ENCODE results near the gene FAM149A.

Gene FAM149A

GRCh38 chr4:186196063-186196462 is 91.6 kb downstream of the FAM149A start:
- Histone ChIP-seq H3K4me1 (ENCODE audit: control insufficient read depth, insufficient read depth, low read length) (peaks cover 5% of the 10 kb centered on the region), H3K4me3 (ENCODE audit: insufficient read depth, low read depth, low read length) (no peak overlapping the region), H3K9me3 (ENCODE audit: control insufficient read depth, low read length) (no peaks in the 10 kb centered on the region), H3K36me3 (ENCODE audit: control insufficient read depth, insufficient read depth, low read length) (no peaks in the 10 kb centered on the region), H3K27ac (ENCODE audit: insufficient read depth, low read depth, low read length, poor library complexity, severe bottlenecking) (no peak overlapping the region), H3K27me3 (ENCODE audit: control insufficient read depth, insufficient read depth, low read length, poor library complexity, severe bottlenecking) (no peaks in the 10 kb centered on the region)
- WGBS, 2 experiments: 95 to 96% methylated on average over 6 of the region's 6 CpGs

DNA sequence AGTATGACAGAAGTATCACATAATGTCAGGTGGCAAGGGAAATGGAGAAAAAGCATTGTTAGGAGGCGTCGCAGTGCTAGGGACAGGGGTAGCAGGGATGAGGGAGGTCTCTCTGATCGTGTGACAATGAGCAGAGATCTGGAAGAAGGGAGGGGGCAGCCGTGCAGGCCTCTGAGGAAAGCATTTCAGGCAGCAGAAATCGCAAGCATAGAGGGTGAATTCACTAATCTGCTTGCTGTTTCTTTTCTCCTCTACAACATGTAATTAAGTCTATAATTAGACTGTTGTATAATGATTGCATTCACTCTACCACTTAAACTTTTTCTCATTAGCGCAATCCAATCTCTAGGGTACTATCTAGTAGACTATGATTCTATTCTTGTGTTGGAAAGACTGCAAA is 96.0 kb downstream of the FAM149A start:
- H3K27me3 ChIP-seq (ENCODE audit: control insufficient read depth, insufficient read depth, low read length, poor library complexity, severe bottlenecking): no peaks in the 10 kb centered on the region
- 60 to 64% methylated on average over 4 to 5 of the region's 6 CpGs for WGBS, 2 experiments
- H3K4me1 ChIP-seq (ENCODE audit: control insufficient read depth, insufficient read depth, low read length): peaks cover 5% of the 10 kb centered on the region
- no peak overlapping the region for H3K4me3 ChIP-seq (ENCODE audit: insufficient read depth, low read depth, low read length)
- no peaks in the 10 kb centered on the region for H3K9me3 ChIP-seq (ENCODE audit: control insufficient read depth, low read length)
- no peak overlapping the region for H3K27ac ChIP-seq (ENCODE audit: insufficient read depth, low read depth, low read length, poor library complexity, severe bottlenecking)
- no peaks in the 10 kb centered on the region for H3K36me3 ChIP-seq (ENCODE audit: control insufficient read depth, insufficient read depth, low read length)

DNA sequence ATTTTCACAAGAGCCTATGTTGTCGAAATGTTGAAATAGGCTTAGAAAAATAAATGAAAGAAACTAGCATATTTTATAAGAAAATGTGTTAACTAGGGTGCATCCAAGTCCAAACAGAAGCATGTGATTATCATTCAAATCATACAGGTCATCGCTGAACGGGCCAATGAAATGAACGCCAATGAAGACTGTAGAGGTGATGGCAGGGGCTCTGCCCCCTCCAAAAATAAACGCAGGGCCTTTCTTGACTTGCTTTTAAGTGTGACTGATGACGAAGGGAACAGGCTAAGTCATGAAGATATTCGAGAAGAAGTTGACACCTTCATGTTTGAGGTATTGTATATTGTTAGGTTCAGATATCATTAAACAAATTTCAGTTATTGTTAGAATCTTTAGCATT is 96.5 kb downstream of the FAM149A start:
- H3K27ac ChIP-seq (ENCODE audit: insufficient read depth, low read depth, low read length, poor library complexity, severe bottlenecking): no peak overlapping the region
- no peaks in the 10 kb centered on the region for H3K36me3 ChIP-seq (ENCODE audit: control insufficient read depth, insufficient read depth, low read length)
- H3K9me3 ChIP-seq (ENCODE audit: control insufficient read depth, low read length): no peaks in the 10 kb centered on the region
- no peaks in the 10 kb centered on the region for H3K27me3 ChIP-seq (ENCODE audit: control insufficient read depth, insufficient read depth, low read length, poor library complexity, severe bottlenecking)
- H3K4me1 ChIP-seq (ENCODE audit: control insufficient read depth, insufficient read depth, low read length): peaks cover 5% of the 10 kb centered on the region
- 88% methylated on average over 6 to 7 of the region's 7 CpGs for WGBS, 2 experiments
- H3K4me3 ChIP-seq (ENCODE audit: insufficient read depth, low read depth, low read length): no peak overlapping the region

- Histone ChIP-seq H3K27me3 (ENCODE audit: control insufficient read depth, insufficient read depth, low read length, poor library complexity, severe bottlenecking) (no peaks in the 10 kb centered on the region), H3K36me3 (ENCODE audit: control insufficient read depth, insufficient read depth, low read length) (no peaks in the 10 kb centered on the region), H3K4me3 (ENCODE audit: insufficient read depth, low read depth, low read length) (no peak overlapping the region), H3K27ac (ENCODE audit: insufficient read depth, low read depth, low read length, poor library complexity, severe bottlenecking) (no peak overlapping the region), H3K9me3 (ENCODE audit: control insufficient read depth, low read length) (no peaks in the 10 kb centered on the region), H3K4me1 (ENCODE audit: control insufficient read depth, insufficient read depth, low read length) (peaks cover 5% of the 10 kb centered on the region)
- 62 to 68% methylated on average over 9 of the region's 9 CpGs for WGBS, 2 experiments
Measured at GRCh38 chr4:186201535-186202230, 97.2 kb downstream of the FAM149A start.

GRCh38 chr4:186202490-186203140 is 98.1 kb downstream of the FAM149A start:
- peaks cover 5% of the 10 kb centered on the region for H3K4me1 ChIP-seq (ENCODE audit: control insufficient read depth, insufficient read depth, low read length)
- no peak overlapping the region for H3K4me3 ChIP-seq (ENCODE audit: insufficient read depth, low read depth, low read length)
- H3K9me3 ChIP-seq (ENCODE audit: control insufficient read depth, low read length): no peaks in the 10 kb centered on the region
- H3K36me3 ChIP-seq (ENCODE audit: control insufficient read depth, insufficient read depth, low read length): no peaks in the 10 kb centered on the region
- WGBS, 2 experiments: 85 to 89% methylated on average over 8 of the region's 8 CpGs
- H3K27me3 ChIP-seq (ENCODE audit: control insufficient read depth, insufficient read depth, low read length, poor library complexity, severe bottlenecking): no peaks in the 10 kb centered on the region
- H3K27ac ChIP-seq (ENCODE audit: insufficient read depth, low read depth, low read length, poor library complexity, severe bottlenecking): no peak overlapping the region

GRCh38 chr4:186203406-186203805 is 98.9 kb downstream of the FAM149A start:
- Histone ChIP-seq H3K9me3 (ENCODE audit: control insufficient read depth, low read length) (no peaks in the 10 kb centered on the region), H3K36me3 (ENCODE audit: control insufficient read depth, insufficient read depth, low read length) (no peaks in the 10 kb centered on the region), H3K4me1 (ENCODE audit: control insufficient read depth, insufficient read depth, low read length) (peaks cover 5% of the 10 kb centered on the region), H3K4me3 (ENCODE audit: insufficient read depth, low read depth, low read length) (no peak overlapping the region), H3K27ac (ENCODE audit: insufficient read depth, low read depth, low read length, poor library complexity, severe bottlenecking) (no peak overlapping the region), H3K27me3 (ENCODE audit: control insufficient read depth, insufficient read depth, low read length, poor library complexity, severe bottlenecking) (no peaks in the 10 kb centered on the region)
- WGBS, 2 experiments: 91 to 94% methylated on average over 12 of the region's 12 CpGs

DNA sequence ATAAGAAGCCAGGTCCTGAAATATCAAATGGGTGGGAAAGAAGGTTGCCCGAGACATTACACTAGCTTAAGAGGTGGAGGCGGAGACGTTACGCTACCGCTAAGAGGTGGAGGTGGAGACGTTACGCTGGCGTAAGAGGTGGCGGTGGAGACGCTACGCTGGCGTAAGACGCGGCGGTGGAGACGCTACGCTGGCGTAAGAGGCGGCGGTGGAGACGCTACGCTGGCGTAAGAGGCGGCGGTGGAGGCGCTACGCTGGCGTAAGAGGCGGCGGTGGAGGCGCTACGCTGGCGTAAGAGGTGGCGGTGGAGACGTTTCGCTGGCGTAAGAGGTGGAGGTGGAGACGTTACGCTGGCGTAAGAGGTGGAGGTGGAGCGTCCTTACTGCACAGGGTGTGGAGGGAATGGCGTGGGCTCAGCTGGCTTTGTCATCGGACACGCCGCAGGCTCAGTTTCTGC is 99.6 kb downstream of the FAM149A start:
- Histone ChIP-seq H3K4me3 (ENCODE audit: insufficient read depth, low read depth, low read length) (no peak overlapping the region), H3K4me1 (ENCODE audit: control insufficient read depth, insufficient read depth, low read length) (peaks cover 5% of the 10 kb centered on the region), H3K27me3 (ENCODE audit: control insufficient read depth, insufficient read depth, low read length, poor library complexity, severe bottlenecking) (no peaks in the 10 kb centered on the region), H3K27ac (ENCODE audit: insufficient read depth, low read depth, low read length, poor library complexity, severe bottlenecking) (no peak overlapping the region), H3K9me3 (ENCODE audit: control insufficient read depth, low read length) (no peaks in the 10 kb centered on the region), H3K36me3 (ENCODE audit: control insufficient read depth, insufficient read depth, low read length) (no peaks in the 10 kb centered on the region)
- WGBS, 2 experiments: 87 to 88% methylated on average over 45 of the region's 45 CpGs

DNA sequence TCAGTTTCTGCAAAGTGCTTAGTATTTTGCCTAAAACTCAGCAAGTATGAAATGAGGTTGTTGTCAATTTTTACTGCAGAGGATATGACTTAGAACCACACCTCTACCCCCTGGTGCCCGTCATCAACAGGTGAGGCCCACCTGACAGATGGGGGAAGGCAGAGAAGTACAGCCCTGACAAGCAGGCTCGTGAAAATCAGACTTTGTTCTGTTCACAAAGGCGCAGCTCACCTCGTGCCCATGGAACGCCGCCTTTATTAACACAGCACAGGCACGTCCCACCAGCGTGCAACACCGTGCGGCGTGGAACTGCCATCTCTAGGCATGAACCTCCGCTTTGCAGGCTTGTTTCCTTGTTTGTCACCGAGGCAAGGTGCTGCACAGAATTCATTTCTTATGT is 100.2 kb downstream of the FAM149A start:
- Histone ChIP-seq H3K27ac (ENCODE audit: insufficient read depth, low read depth, low read length, poor library complexity, severe bottlenecking) (no peak overlapping the region), H3K4me3 (ENCODE audit: insufficient read depth, low read depth, low read length) (no peak overlapping the region), H3K36me3 (ENCODE audit: control insufficient read depth, insufficient read depth, low read length) (no peaks in the 10 kb centered on the region), H3K4me1 (ENCODE audit: control insufficient read depth, insufficient read depth, low read length) (peaks cover 5% of the 10 kb centered on the region), H3K27me3 (ENCODE audit: control insufficient read depth, insufficient read depth, low read length, poor library complexity, severe bottlenecking) (no peaks in the 10 kb centered on the region), H3K9me3 (ENCODE audit: control insufficient read depth, low read length) (no peaks in the 10 kb centered on the region)
- 94 to 95% methylated on average over 13 of the region's 13 CpGs for WGBS, 2 experiments

- H3K9me3 ChIP-seq (ENCODE audit: control insufficient read depth, low read length): no peaks in the 10 kb centered on the region
- no peaks in the 10 kb centered on the region for H3K27me3 ChIP-seq (ENCODE audit: control insufficient read depth, insufficient read depth, low read length, poor library complexity, severe bottlenecking)
- H3K27ac ChIP-seq (ENCODE audit: insufficient read depth, low read depth, low read length, poor library complexity, severe bottlenecking): no peak overlapping the region
- H3K4me1 ChIP-seq (ENCODE audit: control insufficient read depth, insufficient read depth, low read length): peaks cover 5% of the 10 kb centered on the region
- no peaks in the 10 kb centered on the region for H3K36me3 ChIP-seq (ENCODE audit: control insufficient read depth, insufficient read depth, low read length)
- 89 to 90% methylated on average over 8 of the region's 8 CpGs for WGBS, 2 experiments
- no peak overlapping the region for H3K4me3 ChIP-seq (ENCODE audit: insufficient read depth, low read depth, low read length)
Measured at GRCh38 chr4:186205156-186205555, 100.7 kb downstream of the FAM149A start.

DNA sequence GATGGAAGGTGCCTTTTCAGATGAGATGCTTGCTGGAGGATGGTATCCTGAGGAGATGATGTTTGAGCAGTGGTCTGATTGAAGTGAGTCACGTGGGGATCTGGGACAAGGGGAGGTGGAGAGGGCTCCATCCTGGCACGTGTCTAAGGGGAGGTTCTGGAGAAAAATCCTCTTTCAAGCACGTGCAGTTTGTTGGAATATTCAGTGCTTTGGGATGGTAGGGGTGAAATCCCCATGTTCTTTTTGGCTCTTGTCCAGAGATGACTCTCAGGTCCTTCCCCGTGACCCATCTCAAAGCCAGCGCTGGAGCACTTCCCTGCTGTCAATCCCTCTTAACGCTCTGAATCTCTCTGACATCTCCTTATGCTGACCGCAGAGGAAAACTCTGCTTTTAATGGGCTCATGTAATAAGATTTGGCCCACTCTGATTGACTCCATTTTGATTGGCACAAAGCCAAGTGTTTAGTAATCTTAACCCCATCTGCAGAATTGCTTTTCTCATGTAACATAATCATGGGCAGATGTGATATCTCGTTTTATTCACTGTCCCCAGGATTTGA is 112.0 kb downstream of the FAM149A start:
- WGBS, 2 experiments: 87 to 90% methylated on average over 8 of the region's 8 CpGs
- H3K4me1 ChIP-seq (ENCODE audit: control insufficient read depth, insufficient read depth, low read length): no peaks in the 10 kb centered on the region
- no peaks in the 10 kb centered on the region for H3K9me3 ChIP-seq (ENCODE audit: control insufficient read depth, low read length)
- no peak overlapping the region for H3K4me3 ChIP-seq (ENCODE audit: insufficient read depth, low read depth, low read length)
- H3K27ac ChIP-seq (ENCODE audit: insufficient read depth, low read depth, low read length, poor library complexity, severe bottlenecking): no peak overlapping the region
- H3K27me3 ChIP-seq (ENCODE audit: control insufficient read depth, insufficient read depth, low read length, poor library complexity, severe bottlenecking): no peaks in the 10 kb centered on the region
- H3K36me3 ChIP-seq (ENCODE audit: control insufficient read depth, insufficient read depth, low read length): no peaks in the 10 kb centered on the region

Measured in ectodermal cell (in vitro differentiated cells).